NCI-H146 treated with DMSO at 0.1 percent for 48 hours (cell line): Measurements from ENCODE around the gene MICB.

Source experiments
- DNase-seq: peaks from one replicate; lab custom pipeline; 2025; ENCODE audit not compliant: unreplicated experiment; lab: John Stamatoyannopoulos, UW

Gene MICB

GRCh38 chr6:31559606-31559957, 61.6 kb downstream of the MICB start:
- no peak for DNase-seq

GRCh38 chr6:31559958-31560696, 62.2 kb downstream of the MICB start:
- DNase-seq = no peak

- no peak for DNase-seq
These were observed 62.7 kb downstream of the MICB start for GRCh38 chr6:31560697-31561058.
